ENCODE data around the gene DPEP1. TPM values are rescaled to one million over a fixed set of nuclear protein-coding genes. Genes with fewer than 3 reads are reported as not detected.

Gene DPEP1
- total RNA-seq, 1 experiment from 2014 or later = 0.49 TPM

GRCh38 chr16:89637379-89637778 lies 23.9 kb downstream of the DPEP1 start:
- Histone ChIP-seq H3K36me3 (ENCODE audit: insufficient read depth, low read length, poor library complexity, severe bottlenecking) (no peaks in the 10 kb centered on the region), H3K27me3 (replicated peaks; ENCODE audit: insufficient read depth, low read depth, low read length, poor library complexity) (no peaks in the 10 kb centered on the region), H3K4me1 (ENCODE audit: insufficient read depth, low read length, poor library complexity, severe bottlenecking) (peaks cover 4% of the 10 kb centered on the region), H3K27ac (ENCODE audit: low read depth, low read length, poor library complexity, severe bottlenecking) (no peak overlapping the region), H3K4me3 (ENCODE audit: low read depth, low read length, poor library complexity, severe bottlenecking) (no peak overlapping the region), H3K9me3 (ENCODE audit: low read depth, low read length, poor library complexity, severe bottlenecking) (no peaks in the 10 kb centered on the region)
- ChIA-PET CTCF (no interaction called here), POLR2A (ENCODE audit: low non-redundant PET) (no interaction called here)
- DNase-seq (ENCODE audit: low spot score) = no peak
- no TSS peak for BruUV-seq (replicated peaks)
- intact Hi-C loops (cut with micrococcal nuclease; ENCODE audit: unreplicated experiment) = no loop called here
- TF ChIP-seq EZH2 (IDR thresholded peaks at IDR 0.05; ENCODE audit: borderline replicate concordance, low read depth, low read length, poor library complexity, severe bottlenecking) = no peak
- no peak for TF ChIP-seq CTCF (conservative IDR thresholded peaks at IDR 0.05; ENCODE audit: low read depth, low read length)

- CTCF ChIA-PET = no interaction called here
- Histone ChIP-seq H3K27ac (ENCODE audit: low read depth, low read length, poor library complexity, severe bottlenecking) (no peak overlapping the region), H3K9me3 (ENCODE audit: low read depth, low read length, poor library complexity, severe bottlenecking) (no peaks in the 10 kb centered on the region), H3K4me1 (ENCODE audit: insufficient read depth, low read length, poor library complexity, severe bottlenecking) (peaks cover 4% of the 10 kb centered on the region), H3K36me3 (ENCODE audit: insufficient read depth, low read length, poor library complexity, severe bottlenecking) (no peaks in the 10 kb centered on the region), H3K4me3 (ENCODE audit: low read depth, low read length, poor library complexity, severe bottlenecking) (no peak overlapping the region), H3K27me3 (replicated peaks; ENCODE audit: insufficient read depth, low read depth, low read length, poor library complexity) (no peaks in the 10 kb centered on the region)
- BruUV-seq (replicated peaks) = no TSS peak
- intact Hi-C loops (cut with micrococcal nuclease; ENCODE audit: unreplicated experiment) = no loop called here
- DNase-seq (ENCODE audit: low spot score) = no peak
- POLR2A ChIA-PET (ENCODE audit: low non-redundant PET) = no interaction called here
- TF ChIP-seq EZH2 (IDR thresholded peaks at IDR 0.05; ENCODE audit: borderline replicate concordance, low read depth, low read length, poor library complexity, severe bottlenecking) (no peak), CTCF (conservative IDR thresholded peaks at IDR 0.05; ENCODE audit: low read depth, low read length) (no peak)
Observed at GRCh38 chr16:89638455-89638854, 25.0 kb downstream of the DPEP1 start.

- no peak for TF ChIP-seq EZH2 (IDR thresholded peaks at IDR 0.05; ENCODE audit: borderline replicate concordance, low read depth, low read length, poor library complexity, severe bottlenecking)
- no peak for TF ChIP-seq CTCF (conservative IDR thresholded peaks at IDR 0.05; ENCODE audit: low read depth, low read length)
- Histone ChIP-seq H3K4me1 (ENCODE audit: insufficient read depth, low read length, poor library complexity, severe bottlenecking) (peaks cover 4% of the 10 kb centered on the region), H3K27me3 (replicated peaks; ENCODE audit: insufficient read depth, low read depth, low read length, poor library complexity) (no peaks in the 10 kb centered on the region), H3K4me3 (ENCODE audit: low read depth, low read length, poor library complexity, severe bottlenecking) (no peak overlapping the region), H3K27ac (ENCODE audit: low read depth, low read length, poor library complexity, severe bottlenecking) (no peak overlapping the region), H3K36me3 (ENCODE audit: insufficient read depth, low read length, poor library complexity, severe bottlenecking) (no peaks in the 10 kb centered on the region), H3K9me3 (ENCODE audit: low read depth, low read length, poor library complexity, severe bottlenecking) (no peaks in the 10 kb centered on the region)
- no peak for DNase-seq (ENCODE audit: low spot score)
- intact Hi-C loops (cut with micrococcal nuclease; ENCODE audit: unreplicated experiment) = no loop called here
- ChIA-PET CTCF (no interaction called here), POLR2A (ENCODE audit: low non-redundant PET) (no interaction called here)
- BruUV-seq (replicated peaks) = no TSS peak
Observed at GRCh38 chr16:89639385-89639784, 25.9 kb downstream of the DPEP1 start.
